GM12891 (cell line): ENCODE data around the gene SH2D3A.

Experiments used
- POLR2A ChIP-seq: IDR thresholded peaks from 2 replicates; pipeline ENCODE4 v1.6.1; 2011; ENCODE audit warnings: low read depth, low read length, control low read depth
- TAF1 ChIP-seq: IDR thresholded peaks from 2 replicates; pipeline ENCODE4 v1.6.1; 2011; ENCODE audit warnings: low read depth, low read length, control low read depth

DNA sequence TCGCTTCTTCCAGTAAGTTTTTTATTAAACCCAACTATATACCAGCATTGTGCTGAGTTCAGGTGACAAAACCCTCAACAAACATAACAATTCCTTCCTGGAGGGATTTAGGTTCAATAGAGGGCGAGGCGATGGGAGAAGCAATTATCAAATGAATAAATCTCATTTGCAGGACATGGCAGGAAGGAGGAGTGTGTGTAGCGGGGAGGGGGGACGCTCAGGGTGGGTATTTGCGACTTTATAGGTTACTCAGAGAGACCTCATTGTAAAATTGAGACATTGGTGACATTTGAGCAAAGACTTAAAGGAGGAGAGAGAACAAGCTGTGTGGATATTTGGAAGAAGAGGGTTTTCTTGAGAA is 50.6 kb downstream of the SH2D3A start:
- TF ChIP-seq TAF1, result no peak
- no peak for TF ChIP-seq POLR2A
